D721Med (cell line): ENCODE measurements around the gene NT5DC1.

Experiments
- DNase-seq: peaks from one replicate; pipeline ENCODE4 v3.0.0; 2011; ENCODE audit warnings: low spot score; ENCODE audit not compliant: insufficient read length
- FAIRE-seq: peaks from 2 replicates; lab custom pipeline; 2011; peaks lifted over from hg19 to GRCh38; lab: Jason Lieb, UNC
- TF ChIP-seq, protein P1 (sequence below): IDR thresholded peaks from 2 replicates; pipeline ENCODE4 v1.5.1; 2012; ENCODE audit warnings: mild to moderate bottlenecking, control low read depth; ENCODE audit not compliant: insufficient read depth; ENCODE audit errors: missing control alignments

NT5DC1 gene

DNA sequence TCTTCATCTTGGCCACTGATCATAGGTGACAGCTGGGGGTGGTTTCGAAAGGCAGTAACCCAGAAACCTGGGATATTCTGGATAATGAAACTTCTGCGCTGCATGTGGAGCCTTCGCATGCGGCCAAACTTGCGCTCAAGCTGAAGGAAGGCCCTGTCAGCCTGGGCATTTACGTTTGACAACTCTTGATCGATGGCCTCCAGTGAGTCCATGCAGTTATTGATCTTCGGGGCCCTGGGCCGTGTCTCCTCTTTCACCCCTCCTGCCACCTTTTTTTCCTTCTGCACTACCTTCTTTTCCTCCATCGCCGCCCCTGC is 152.5 kb downstream of the NT5DC1 start:
- DNase-seq (no peak), FAIRE-seq (no peak)
- TF ChIP-seq, protein P1, sequence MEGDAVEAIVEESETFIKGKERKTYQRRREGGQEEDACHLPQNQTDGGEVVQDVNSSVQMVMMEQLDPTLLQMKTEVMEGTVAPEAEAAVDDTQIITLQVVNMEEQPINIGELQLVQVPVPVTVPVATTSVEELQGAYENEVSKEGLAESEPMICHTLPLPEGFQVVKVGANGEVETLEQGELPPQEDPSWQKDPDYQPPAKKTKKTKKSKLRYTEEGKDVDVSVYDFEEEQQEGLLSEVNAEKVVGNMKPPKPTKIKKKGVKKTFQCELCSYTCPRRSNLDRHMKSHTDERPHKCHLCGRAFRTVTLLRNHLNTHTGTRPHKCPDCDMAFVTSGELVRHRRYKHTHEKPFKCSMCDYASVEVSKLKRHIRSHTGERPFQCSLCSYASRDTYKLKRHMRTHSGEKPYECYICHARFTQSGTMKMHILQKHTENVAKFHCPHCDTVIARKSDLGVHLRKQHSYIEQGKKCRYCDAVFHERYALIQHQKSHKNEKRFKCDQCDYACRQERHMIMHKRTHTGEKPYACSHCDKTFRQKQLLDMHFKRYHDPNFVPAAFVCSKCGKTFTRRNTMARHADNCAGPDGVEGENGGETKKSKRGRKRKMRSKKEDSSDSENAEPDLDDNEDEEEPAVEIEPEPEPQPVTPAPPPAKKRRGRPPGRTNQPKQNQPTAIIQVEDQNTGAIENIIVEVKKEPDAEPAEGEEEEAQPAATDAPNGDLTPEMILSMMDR: no peak

DNA sequence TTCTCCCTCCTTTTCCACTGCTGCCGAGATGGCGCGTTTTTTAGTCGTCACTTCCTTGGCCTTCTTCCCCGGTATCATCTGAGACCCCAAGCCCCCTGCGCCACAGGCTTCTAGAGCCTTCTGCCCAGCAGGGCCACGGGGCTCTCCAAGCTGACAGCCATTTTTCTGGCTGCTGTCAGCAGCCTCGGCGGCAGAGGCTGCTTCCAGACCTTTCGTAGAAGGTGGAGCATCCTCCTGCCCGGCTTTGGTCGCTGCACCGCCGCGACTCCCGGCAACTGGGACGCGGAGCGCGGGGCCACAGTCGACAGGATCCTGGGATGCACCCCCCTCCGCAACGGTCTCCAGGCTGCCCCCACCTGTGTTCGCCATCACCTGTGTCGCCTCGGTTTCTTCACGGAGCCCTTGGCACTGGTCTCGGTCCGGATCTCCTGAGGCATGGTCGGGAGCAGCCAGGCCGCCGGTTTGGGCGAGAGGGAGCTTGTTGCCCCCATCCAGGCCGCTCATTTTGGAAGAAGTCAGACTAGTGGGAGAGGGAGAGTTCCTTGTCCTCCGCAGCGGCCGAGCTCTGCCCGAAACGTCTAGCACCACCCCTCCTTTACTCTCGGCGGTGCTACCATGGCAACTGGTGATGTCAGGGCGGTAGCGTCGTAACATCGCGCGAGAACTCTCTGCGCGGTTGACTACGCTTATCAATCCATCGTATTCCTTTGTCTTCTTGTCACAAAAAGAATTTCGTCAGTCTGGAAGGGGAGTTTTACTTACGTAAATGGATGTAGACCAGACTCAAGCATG is 153.0 kb downstream of the NT5DC1 start, which contains the start of gene TSPYL4:
TSPYL4 (minus strand) TSS at position 571 of the 792 bp plus-strand sequence; CDS start at position 504, 67 bp downstream.
- TF ChIP-seq, protein P1: no peak
- no peak for DNase-seq
- FAIRE-seq: peak; percentile 72

DNA sequence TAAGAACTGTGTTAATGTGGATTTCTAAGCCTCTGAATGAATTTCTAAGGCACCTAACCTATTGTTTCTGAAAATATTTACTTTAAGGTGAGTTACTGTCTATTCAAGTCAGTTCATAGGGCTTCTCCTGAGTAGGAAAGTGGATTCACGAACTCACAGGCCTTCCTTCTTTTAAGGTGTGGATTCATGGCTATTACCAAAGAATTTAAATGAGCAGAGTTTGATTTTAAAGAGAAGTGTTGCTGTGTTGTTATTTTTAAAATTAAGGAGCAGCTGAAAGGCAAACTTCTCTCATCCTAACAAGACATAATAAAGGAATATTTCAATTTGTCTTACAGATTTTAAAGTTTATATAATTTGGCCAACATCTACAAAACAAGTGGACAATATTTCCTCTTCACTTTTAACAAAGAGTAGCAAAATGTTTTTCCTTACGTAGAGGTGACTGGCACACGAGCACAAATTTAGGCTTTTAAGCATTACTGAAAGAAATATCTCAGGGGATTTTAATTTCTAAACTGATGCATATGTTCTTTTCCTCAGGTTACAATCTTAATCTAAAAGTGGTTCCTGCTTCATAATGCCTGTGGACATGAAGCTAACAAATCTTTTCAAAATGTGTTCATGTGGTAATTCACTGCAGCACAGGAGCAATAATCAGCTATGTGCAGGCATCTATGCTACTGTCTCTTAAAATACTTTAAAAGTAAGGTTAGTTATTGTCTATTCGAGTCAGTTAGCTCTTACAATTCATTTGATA is 153.8 kb downstream of the NT5DC1 start:
- no peak for FAIRE-seq
- DNase-seq: no peak
- TF ChIP-seq, protein P1: no peak

DNA sequence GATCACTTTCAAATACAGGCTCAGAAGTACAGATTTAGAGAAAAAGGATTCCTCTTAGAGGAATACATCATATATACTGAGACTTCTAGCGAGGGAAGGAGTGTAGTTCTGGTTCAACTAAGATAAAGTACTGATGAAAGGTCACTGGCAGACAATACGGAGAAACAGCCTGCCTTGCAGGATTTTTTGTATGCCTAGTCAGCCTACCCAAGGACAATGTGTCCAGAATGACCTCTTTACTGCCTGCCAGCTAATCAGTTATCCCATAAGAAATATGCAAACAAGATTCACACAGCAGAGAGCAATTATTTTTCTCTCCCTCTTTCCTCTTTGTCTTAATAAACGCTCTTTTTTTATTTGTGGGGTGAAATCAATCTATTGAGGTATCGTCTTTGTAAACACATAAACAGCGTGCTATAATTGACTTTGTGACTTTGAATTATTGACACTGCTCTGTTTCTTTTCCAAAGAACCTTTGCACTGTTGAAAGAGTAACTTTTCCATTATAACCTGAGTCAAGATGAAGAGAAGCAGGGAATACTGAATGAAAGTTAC is 154.7 kb downstream of the NT5DC1 start:
- FAIRE-seq (no peak), DNase-seq (no peak)
- TF ChIP-seq, protein P1: no peak

DNA sequence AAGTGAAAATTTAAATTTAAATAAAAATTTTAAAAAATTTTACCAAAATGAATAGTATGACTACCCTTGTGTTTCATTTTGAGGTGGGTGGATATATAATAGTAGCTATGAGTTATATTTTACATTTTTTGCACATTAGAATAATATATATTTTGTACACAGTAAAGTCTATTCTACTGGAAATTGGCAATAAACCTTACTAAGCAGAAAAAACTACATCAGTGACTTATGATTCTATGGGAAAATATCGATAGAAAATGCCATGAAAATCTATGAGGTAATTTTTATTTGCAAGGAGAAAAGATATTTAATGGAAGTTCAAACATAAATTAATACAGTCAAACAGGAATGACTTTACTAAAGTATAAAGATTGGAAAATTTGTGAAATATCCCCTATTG is 156.0 kb downstream of the NT5DC1 start:
- DNase-seq (no peak), FAIRE-seq (no peak)
- TF ChIP-seq, protein P1: no peak

GRCh38 chr6:116258520-116258919 is 157.9 kb downstream of the NT5DC1 start:
- FAIRE-seq (no peak), DNase-seq (no peak)
- TF ChIP-seq, protein P1: no peak

DNA sequence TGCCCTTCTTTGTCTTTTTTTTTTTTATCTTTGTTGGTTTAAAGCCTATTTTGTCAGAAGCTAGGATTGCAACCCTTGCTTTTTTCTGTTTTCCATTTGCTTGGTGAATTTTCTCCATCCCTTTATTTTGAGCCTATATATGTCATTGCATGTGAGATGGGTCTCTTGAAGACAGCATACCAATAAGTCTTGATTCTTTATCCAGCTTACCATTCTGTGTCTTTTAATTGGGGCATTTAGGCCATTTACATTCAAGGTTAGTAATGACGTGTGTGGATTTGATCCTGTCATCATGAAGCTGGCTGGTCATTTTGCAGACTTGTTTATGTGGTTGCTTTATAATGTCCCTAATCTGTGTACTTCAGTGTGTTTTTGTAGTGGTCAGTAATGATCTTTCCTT is 162.7 kb downstream of the NT5DC1 start:
- DNase-seq: no peak
- FAIRE-seq: no peak
- TF ChIP-seq, protein P1: no peak
